GM10847 (cell line): ENCODE measurements around the gene AIRE.

ENCODE experiments used
- POLR2A ChIP-seq: IDR thresholded peaks from 2 replicates; pipeline ENCODE4 v1.6.1; 2011; ENCODE audit not compliant: insufficient read length; ENCODE audit errors: extremely low read depth

Gene AIRE

GRCh38 chr21:44265734-44266270 is 19.9 kb upstream of the AIRE start:
- no peak for TF ChIP-seq POLR2A

- TF ChIP-seq POLR2A = no peak
Measured at GRCh38 chr21:44267655-44268142, 18.0 kb upstream of the AIRE start.

- no peak for TF ChIP-seq POLR2A
Measured at GRCh38 chr21:44269090-44269489, 16.6 kb upstream of the AIRE start.

GRCh38 chr21:44271558-44272283 is 14.0 kb upstream of the AIRE start:
- TF ChIP-seq POLR2A = no peak

GRCh38 chr21:44272284-44272858 is 13.3 kb upstream of the AIRE start:
- no peak for TF ChIP-seq POLR2A

GRCh38 chr21:44273046-44273445 is 12.6 kb upstream of the AIRE start:
- no peak for TF ChIP-seq POLR2A

- TF ChIP-seq POLR2A = no peak
Measured at GRCh38 chr21:44275041-44275440, 10.6 kb upstream of the AIRE start.

GRCh38 chr21:44279354-44280260 is 6.1 kb upstream of the AIRE start:
- no peak for TF ChIP-seq POLR2A

- no peak for TF ChIP-seq POLR2A
Measured at GRCh38 chr21:44281801-44282200, 3.9 kb upstream of the AIRE start.

GRCh38 chr21:44282370-44282769 is 3.3 kb upstream of the AIRE start:
- TF ChIP-seq POLR2A = no peak

GRCh38 chr21:44283948-44284347 is 1.7 kb upstream of the AIRE start:
- no peak for TF ChIP-seq POLR2A

GRCh38 chr21:44286086-44286715 is 525 bp downstream of the AIRE start:
- TF ChIP-seq POLR2A = no peak

GRCh38 chr21:44286716-44287632 is 1.3 kb downstream of the AIRE start:
- no peak for TF ChIP-seq POLR2A
